Measurements from ENCODE around the gene NRTN. TPM values are rescaled to one million over a fixed set of nuclear protein-coding genes. Genes with fewer than 3 reads are reported as not detected.
A peak's percentile ranks its signal among the peaks of the same experiment; 100 is the strongest.

NRTN gene
- total and polyA plus RNA-seq, 2 of the 13 experiments (the other 11 are each of a cell fraction or from before 2014, with no cell fraction given) = 4.1 to 5.3 TPM

DNA sequence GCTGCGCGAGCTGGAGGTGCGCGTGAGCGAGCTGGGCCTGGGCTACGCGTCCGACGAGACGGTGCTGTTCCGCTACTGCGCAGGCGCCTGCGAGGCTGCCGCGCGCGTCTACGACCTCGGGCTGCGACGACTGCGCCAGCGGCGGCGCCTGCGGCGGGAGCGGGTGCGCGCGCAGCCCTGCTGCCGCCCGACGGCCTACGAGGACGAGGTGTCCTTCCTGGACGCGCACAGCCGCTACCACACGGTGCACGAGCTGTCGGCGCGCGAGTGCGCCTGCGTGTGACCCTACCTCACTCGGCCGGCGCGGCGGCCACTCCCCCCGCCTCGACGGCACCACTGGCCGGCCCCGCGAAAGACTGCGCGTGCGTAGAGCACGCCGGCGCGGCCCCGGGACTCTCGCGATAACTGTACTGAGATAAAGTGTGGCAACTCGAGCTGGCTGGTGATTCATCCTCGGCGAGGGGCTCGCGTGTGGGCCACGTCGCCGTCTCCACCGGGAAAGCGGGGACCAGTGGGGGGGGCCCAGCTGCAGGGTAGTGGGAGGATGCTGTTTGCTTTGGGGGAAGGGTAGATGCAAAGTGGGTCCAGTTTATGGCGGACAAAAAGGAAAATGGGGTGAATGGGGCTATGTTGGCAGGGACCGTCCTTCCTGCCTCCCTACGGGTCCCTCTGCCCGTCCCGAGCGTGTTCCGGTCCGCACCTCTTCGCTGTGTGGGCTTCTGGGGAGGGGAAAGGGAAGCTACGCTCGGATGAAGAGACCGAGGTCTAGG, 23.2 kb downstream of the NRTN start (continued):
- peak; percentile 80 for TF ChIP-seq ZNF280B (CRISPR knock-in tag; IDR thresholded peaks at IDR 0.05; ENCODE audit: borderline replicate concordance)
- TF ChIP-seq ZNF646 (CRISPR knock-in tag; IDR thresholded peaks at IDR 0.05) = no peak
- peak; percentile 36; the same call in 1 of the 2 replicates for TF ChIP-seq CREM (IDR thresholded peaks at IDR 0.05)
- no peak for TF ChIP-seq CREM (CRISPR knock-in tag; IDR thresholded peaks at IDR 0.05)
- TF ChIP-seq ZNF776 (CRISPR knock-in tag; IDR thresholded peaks at IDR 0.05) = peak; percentile 93
- TF ChIP-seq KLF15 (CRISPR knock-in tag; IDR thresholded peaks at IDR 0.05; ENCODE audit: borderline replicate concordance) = 0 out of 2 replicates have a peak, but pooled peaks have one; percentile 19
- peak; percentile 18; the same call in 1 of the 2 replicates for TF ChIP-seq MNT (IDR thresholded peaks at IDR 0.05)
- peak; percentile 57; the same call in 1 of the 2 replicates for TF ChIP-seq ZBED4 (CRISPR knock-in tag; IDR thresholded peaks at IDR 0.05; ENCODE audit: borderline replicate concordance)
- peak; percentile 91 for TF ChIP-seq ZBTB2 (CRISPR knock-in tag; IDR thresholded peaks at IDR 0.05; ENCODE audit: low read depth)
- no peak for TF ChIP-seq TRIM22 (IDR thresholded peaks at IDR 0.05)
